Hepatocyte (in vitro differentiated cells): ENCODE measurements around the gene DIP2C. TPM values are rescaled to one million over a fixed set of nuclear protein-coding genes. Genes with fewer than 3 reads are reported as not detected.

Experiments used
- DNase-seq: peaks from one replicate; pipeline ENCODE4 v3.0.0-alpha.2; 2016; ENCODE audit warnings: low spot score
- H2AFZ ChIP-seq: fragments of 200-600 bp; sonication (generic); 2 replicates; pipeline ENCODE4 v1.6.0; 2016; ENCODE audit warnings: antibody characterized with exemption, mild to moderate bottlenecking
- H3K27ac ChIP-seq: fragments of 200-600 bp; sonication (generic); 2 replicates; pipeline ENCODE4 v1.5.1; 2016; ENCODE audit warnings: mild to moderate bottlenecking
- H3K27me3 ChIP-seq: fragments of 200-600 bp; sonication (generic); 2 replicates; pipeline ENCODE4 v1.6.1; 2016
- H3K36me3 ChIP-seq: fragments of 200-600 bp; sonication (generic); replicated peaks from 2 replicates; pipeline ENCODE4 v1.5.1; 2016; ENCODE audit warnings: low read depth; ENCODE audit not compliant: insufficient read depth
- H3K4me1 ChIP-seq: fragments of 200-600 bp; sonication (generic); 2 replicates; pipeline ENCODE4 v1.5.1; 2016; ENCODE audit warnings: mild to moderate bottlenecking, moderate library complexity; ENCODE audit not compliant: insufficient read depth
- H3K4me2 ChIP-seq: fragments of 200-600 bp; sonication (generic); 2 replicates; pipeline ENCODE4 v1.6.0; 2016
- H3K4me3 ChIP-seq: fragments of 200-600 bp; sonication (generic); 2 replicates; pipeline ENCODE4 v1.5.1; 2016; ENCODE audit warnings: mild to moderate bottlenecking
- H3K79me2 ChIP-seq: fragments of 200-600 bp; sonication (generic); 2 replicates; pipeline ENCODE4 v1.6.0; 2017; ENCODE audit warnings: mild to moderate bottlenecking
- H3K9me2 ChIP-seq: fragments of 200-600 bp; sonication (generic); replicated peaks from 2 replicates; pipeline ENCODE4 v1.6.0; 2017; ENCODE audit warnings: mild to moderate bottlenecking; ENCODE audit not compliant: insufficient read depth
- H3K9me3 ChIP-seq: fragments of 200-600 bp; sonication (generic); 2 replicates; pipeline ENCODE4 v1.5.1; 2016; ENCODE audit warnings: low read depth, mild to moderate bottlenecking
- H4K20me1 ChIP-seq: fragments of 200-600 bp; sonication (generic); 2 replicates; pipeline ENCODE4 v1.6.0; 2016; ENCODE audit warnings: mild to moderate bottlenecking; ENCODE audit not compliant: insufficient read depth, poor library complexity, severe bottlenecking
- CTCF ChIP-seq: fragments of 200-600 bp; sonication (generic); IDR thresholded peaks from 2 replicates; pipeline ENCODE4 v1.5.1; 2016; ENCODE audit warnings: antibody characterized with exemption, mild to moderate bottlenecking; ENCODE audit not compliant: poor library complexity
- EZH2 ChIP-seq: fragments of 200-600 bp; sonication (generic); IDR thresholded peaks from 2 replicates; pipeline ENCODE4 v1.6.1; 2016; ENCODE audit warnings: antibody characterized with exemption, mild to moderate bottlenecking, borderline replicate concordance
- EZH2phosphoT487 ChIP-seq: fragments of 200-600 bp; sonication (generic); IDR thresholded peaks from one replicate; pipeline ENCODE4 v1.6.1; 2018; ENCODE audit warnings: antibody characterized with exemption, mild to moderate bottlenecking, low read depth, moderate library complexity; ENCODE audit not compliant: unreplicated experiment, severe bottlenecking
- WGBS: methylation state at CpG from one replicate; pipeline ENCODE4 v1.1.6; 2016; ENCODE audit warnings: low lambda C conversion rate; ENCODE audit errors: missing lambda C conversion rate; 5-methylcytosine and 5-hydroxymethylcytosine counted together
- polyA plus RNA-seq: library from polyadenylated mRNA; unstranded; fragments of >200 nt; fragmentation: Nextera tagmentation; extraction: Ambion mirVana; gene quantifications from 2 replicates; pipeline ENCODE4 v1.2.1, GENCODE V29; 2016
- total RNA-seq: library from RNA; depleted of rRNA; stranded (reverse); fragments of >200 nt; gene quantifications from 2 replicates; pipeline ENCODE4 v1.2.3, GENCODE V29; 2014

The DIP2C gene
- total and polyA plus RNA-seq, 2 experiments from 2014 or later: 11.1 to 12.8 TPM

- WGBS: 95% methylated on average over 4 of the region's 4 CpGs
- Histone ChIP-seq H3K4me3 (no peak overlapping the region), H3K4me2 (no peak overlapping the region), H3K9me2 (no peaks in the 10 kb centered on the region), H4K20me1 (no peaks in the 10 kb centered on the region), H2AFZ (no peak overlapping the region), H3K27me3 (no peaks in the 10 kb centered on the region), H3K27ac (no peak overlapping the region), H3K36me3 (no peaks in the 10 kb centered on the region), H3K79me2 (no peaks in the 10 kb centered on the region), H3K4me1 (no peaks in the 10 kb centered on the region), H3K9me3 (no peaks in the 10 kb centered on the region)
- no peak for DNase-seq
- TF ChIP-seq EZH2phosphoT487 (no peak), CTCF (no peak), EZH2 (no peak)
These were observed 442.0 kb downstream of the DIP2C start for GRCh38 chr10:247480-247879.

- no peaks in the 10 kb centered on the region for H3K79me2 ChIP-seq
- TF ChIP-seq CTCF (no peak), EZH2 (no peak), EZH2phosphoT487 (no peak)
- H2AFZ ChIP-seq: no peak overlapping the region
- H3K9me2 ChIP-seq: no peaks in the 10 kb centered on the region
- no peak overlapping the region for H3K4me3 ChIP-seq
- H3K4me1 ChIP-seq: no peaks in the 10 kb centered on the region
- H3K27ac ChIP-seq: no peak overlapping the region
- no peaks in the 10 kb centered on the region for H3K36me3 ChIP-seq
- no peak overlapping the region for H3K4me2 ChIP-seq
- DNase-seq: no peak
- 96% methylated on average over 9 of the region's 9 CpGs for WGBS
- no peaks in the 10 kb centered on the region for H3K9me3 ChIP-seq
- H4K20me1 ChIP-seq: no peaks in the 10 kb centered on the region
- no peaks in the 10 kb centered on the region for H3K27me3 ChIP-seq
These were observed 443.0 kb downstream of the DIP2C start for GRCh38 chr10:246431-246830.

GRCh38 chr10:244227-244626 is 445.2 kb downstream of the DIP2C start:
- no peak overlapping the region for H3K4me2 ChIP-seq
- H3K79me2 ChIP-seq: no peaks in the 10 kb centered on the region
- H3K36me3 ChIP-seq: no peaks in the 10 kb centered on the region
- no peaks in the 10 kb centered on the region for H3K27me3 ChIP-seq
- H3K27ac ChIP-seq: no peak overlapping the region
- 52% methylated on average over 7 of the region's 7 CpGs for WGBS
- no peak overlapping the region for H3K4me3 ChIP-seq
- no peaks in the 10 kb centered on the region for H3K9me2 ChIP-seq
- H2AFZ ChIP-seq: no peak overlapping the region
- H3K9me3 ChIP-seq: no peaks in the 10 kb centered on the region
- no peaks in the 10 kb centered on the region for H4K20me1 ChIP-seq
- H3K4me1 ChIP-seq: no peaks in the 10 kb centered on the region
- no peak for DNase-seq
- TF ChIP-seq EZH2phosphoT487 (no peak), EZH2 (no peak), CTCF (no peak)
